Measurements from ENCODE around the gene ZNF462. TPM values are rescaled to one million over a fixed set of nuclear protein-coding genes. Genes with fewer than 3 reads are reported as not detected.

ZNF462 gene
- total and polyA plus RNA-seq, 9 donors = 5.8 to 87.6 (median 51.2) TPM

DNA sequence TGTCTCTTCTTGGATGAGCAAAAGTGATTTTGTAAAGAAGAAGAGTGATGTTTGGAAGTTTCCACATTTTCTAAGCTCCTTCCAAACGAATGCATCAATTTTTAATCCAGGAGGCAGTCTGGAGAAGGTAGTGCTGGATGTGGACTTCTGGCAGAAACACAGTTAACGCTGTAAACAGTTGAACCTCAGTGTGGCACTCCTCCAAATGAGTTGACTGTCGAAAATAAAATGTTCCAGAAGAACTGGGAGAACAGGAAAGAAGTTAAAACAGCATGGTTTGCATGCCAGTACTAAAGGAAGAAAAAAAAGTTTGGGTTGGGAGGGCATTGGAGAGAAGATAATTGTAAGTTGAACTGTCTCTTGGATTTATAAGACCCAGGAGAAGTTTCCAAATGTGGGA, 6.5 kb downstream of the ZNF462 start:
- H3K27me3 ChIP-seq = no peaks in the 10 kb centered on the region
- H3K36me3 ChIP-seq = no peaks in the 10 kb centered on the region
- TF ChIP-seq POLR2A (IDR thresholded peaks at IDR 0.05) = no peak
- no peak for TF ChIP-seq CTCF (IDR thresholded peaks at IDR 0.05)
- no peak for TF ChIP-seq EP300 (IDR thresholded peaks at IDR 0.05)
- peak overlapping the region in 1 of 2 donors; percentile 56 for H3K27ac ChIP-seq
- intact Hi-C loops (cut with DNase I) = loop anchor here in 2 of 4 donors (10.0 kb wide), 2 partner anchors 55 to 145 kb away; no protein-coding TSS in a partner anchor
- DNase-seq = peak in 2 of 5 donors; percentile 31 to 38
- H3K4me3 ChIP-seq = no peak overlapping the region
- no peaks in the 10 kb centered on the region for H3K9me3 ChIP-seq
- peaks cover 29% of the 10 kb centered on the region for H3K4me1 ChIP-seq (ENCODE audit: insufficient read depth)
- WGBS, 3 donors = 2 to 4% (median 3%) methylated on average over 3 of the region's 3 CpGs

GRCh38 chr9:106872641-106873040, 9.7 kb downstream of the ZNF462 start:
- intact Hi-C loops (cut with DNase I) = no loop called here
- Histone ChIP-seq H3K9me3 (no peaks in the 10 kb centered on the region), H3K4me3 (no peak overlapping the region), H3K36me3 (no peaks in the 10 kb centered on the region), H3K27me3 (no peaks in the 10 kb centered on the region), H3K27ac (no peak overlapping the region), H3K4me1 (ENCODE audit: insufficient read depth) (peaks cover 37% of the 10 kb centered on the region)
- DNase-seq = no peak
- 89 to 94% (median 94%) methylated on average over 5 of the region's 5 CpGs for WGBS, 3 donors
- no peak for TF ChIP-seq EP300 (IDR thresholded peaks at IDR 0.05)
- no peak for TF ChIP-seq POLR2A (IDR thresholded peaks at IDR 0.05)
- TF ChIP-seq CTCF (IDR thresholded peaks at IDR 0.05) = no peak

- intact Hi-C loops (cut with DNase I) = no loop called here
- Histone ChIP-seq H3K4me3 (no peak overlapping the region), H3K4me1 (ENCODE audit: insufficient read depth) (peaks cover 39% of the 10 kb centered on the region)
Measured at GRCh38 chr9:106874031-106874430, 11.1 kb downstream of the ZNF462 start.

DNA sequence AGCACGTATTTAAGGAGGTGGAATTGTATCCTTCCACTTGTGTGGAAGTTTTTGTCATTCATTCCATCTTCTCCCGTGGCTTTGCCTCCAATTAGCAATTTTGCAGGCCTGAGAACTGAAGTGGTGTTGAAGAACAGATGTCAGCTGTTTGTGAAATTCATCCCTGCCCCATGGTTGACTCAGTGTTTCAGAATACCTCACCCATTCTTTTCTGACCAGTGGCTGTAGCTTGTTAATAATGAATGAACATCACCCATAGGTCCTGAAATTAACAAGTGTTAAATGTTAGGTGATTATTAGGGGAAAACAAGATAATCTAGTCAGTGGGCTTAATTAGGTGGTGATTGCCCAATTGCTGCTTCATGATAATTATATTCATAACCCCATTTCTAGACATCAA, 11.7 kb downstream of the ZNF462 start:
- intact Hi-C loops (cut with DNase I) = no loop called here
- peaks cover 37% of the 10 kb centered on the region for H3K4me1 ChIP-seq (ENCODE audit: insufficient read depth)
- H3K9me3 ChIP-seq = no peaks in the 10 kb centered on the region
- no peak for TF ChIP-seq EP300 (IDR thresholded peaks at IDR 0.05)
- no peak for TF ChIP-seq POLR2A (IDR thresholded peaks at IDR 0.05)
- no peak for TF ChIP-seq CTCF (IDR thresholded peaks at IDR 0.05)
- no peak overlapping the region for H3K27ac ChIP-seq
- no peak overlapping the region for H3K4me3 ChIP-seq
- DNase-seq = no peak
- 93 to 96% (median 93%) methylated on average over 2 of the region's 2 CpGs for WGBS, 3 donors
- H3K27me3 ChIP-seq = no peaks in the 10 kb centered on the region
- no peaks in the 10 kb centered on the region for H3K36me3 ChIP-seq

More at GRCh38 chr9:106874031-106874430, 11.1 kb downstream of the ZNF462 start:
- TF ChIP-seq CTCF (IDR thresholded peaks at IDR 0.05) (no peak), POLR2A (IDR thresholded peaks at IDR 0.05) (no peak), EP300 (IDR thresholded peaks at IDR 0.05) (no peak)
- H3K9me3 ChIP-seq = no peaks in the 10 kb centered on the region
- 93 to 95% (median 94%) methylated on average over 3 of the region's 3 CpGs for WGBS, 3 donors
- no peaks in the 10 kb centered on the region for H3K27me3 ChIP-seq
- no peak for DNase-seq
- no peak overlapping the region for H3K27ac ChIP-seq
- no peaks in the 10 kb centered on the region for H3K36me3 ChIP-seq
